SIG-M5 (cell line): ENCODE data around the gene MRPL20.
"Not testable (repeated sequence)": the region's sequence is repeated elsewhere in the genome, so short reads cannot be mapped to it uniquely, and the experiment has no call there.

Source experiments
- DNase-seq: peaks from one replicate; lab custom pipeline; 2025; lab: John Stamatoyannopoulos, UW

Gene MRPL20

DNA sequence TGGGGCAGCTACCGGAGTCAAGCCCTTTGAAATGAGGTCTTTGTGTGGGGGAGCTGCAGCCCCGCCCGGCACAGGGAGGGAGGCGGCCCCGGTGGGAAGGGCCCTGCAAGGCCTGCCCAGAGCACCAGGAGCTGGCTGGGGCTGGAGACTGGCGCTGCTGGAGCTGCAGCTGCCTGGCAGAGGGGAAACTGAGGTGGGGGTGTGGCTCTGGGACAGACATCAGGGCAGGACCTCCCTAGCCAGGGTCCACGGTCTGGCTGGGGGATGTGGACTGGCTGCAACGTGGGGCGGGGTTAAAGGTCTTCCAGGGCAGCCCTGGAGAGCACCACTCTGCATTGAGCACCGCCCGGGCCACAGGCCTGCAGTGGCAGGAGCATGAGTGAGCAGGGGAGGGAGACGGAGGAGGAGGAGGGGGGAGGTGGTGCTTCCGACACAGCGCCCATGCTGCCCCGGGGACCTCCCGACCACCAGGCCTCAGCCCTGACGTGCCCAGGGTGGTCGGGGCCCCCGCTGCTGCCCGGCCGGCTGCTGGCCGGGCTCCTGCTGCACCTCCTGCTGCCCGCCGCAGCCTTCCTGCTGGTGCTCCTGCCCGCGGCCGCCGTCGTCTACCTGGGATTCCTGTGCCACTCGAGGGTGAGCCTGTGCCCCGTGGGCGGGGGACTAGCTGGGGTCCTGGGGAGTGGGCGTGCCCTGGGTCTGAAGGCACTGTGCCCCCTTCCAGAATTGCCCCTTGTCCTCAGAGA is 18.8 kb upstream of the MRPL20 start:
- DNase-seq, result no peak

DNA sequence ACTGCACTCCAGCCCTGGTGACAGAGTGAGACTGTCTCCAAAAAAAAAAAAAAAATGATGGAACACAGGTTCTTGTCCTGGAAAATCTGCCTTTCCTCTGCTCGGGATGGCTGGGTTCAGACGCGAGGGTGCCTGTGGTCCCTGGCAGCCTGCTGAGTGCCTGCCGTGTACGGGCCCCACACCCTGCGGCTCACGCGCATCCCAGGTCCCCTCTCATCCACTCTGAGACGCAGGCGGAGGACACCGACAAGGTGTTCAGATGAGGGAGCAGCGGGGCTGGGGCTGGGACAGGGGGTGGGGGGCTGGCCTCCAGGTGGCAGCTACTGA is 18.3 kb upstream of the MRPL20 start:
- DNase-seq, result no peak

GRCh38 chr1:1424707-1425106 is 17.6 kb upstream of the MRPL20 start:
- no peak for DNase-seq

DNA sequence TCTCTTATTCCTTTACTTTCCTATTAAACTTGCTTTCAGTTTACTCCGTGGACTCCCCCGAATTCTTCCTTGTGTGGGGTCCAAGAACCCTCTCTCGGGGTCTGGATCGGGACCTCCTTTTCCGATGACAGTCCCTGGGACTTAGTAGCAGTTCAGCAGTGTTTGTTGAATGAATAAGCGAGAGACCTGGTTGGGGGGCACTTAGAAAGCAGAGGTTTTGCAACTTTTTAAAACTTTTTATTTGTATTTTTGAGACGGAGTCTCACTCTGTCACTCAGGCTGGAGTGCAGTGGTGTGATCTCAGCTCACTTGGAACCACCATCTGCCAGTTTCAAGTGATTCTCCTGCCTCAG is 16.1 kb upstream of the MRPL20 start:
- no peak for DNase-seq

GRCh38 chr1:1422465-1423244 is 15.6 kb upstream of the MRPL20 start:
- no peak for DNase-seq

- DNase-seq, result no peak
These were observed 14.9 kb upstream of the MRPL20 start for GRCh38 chr1:1421907-1422464.

DNA sequence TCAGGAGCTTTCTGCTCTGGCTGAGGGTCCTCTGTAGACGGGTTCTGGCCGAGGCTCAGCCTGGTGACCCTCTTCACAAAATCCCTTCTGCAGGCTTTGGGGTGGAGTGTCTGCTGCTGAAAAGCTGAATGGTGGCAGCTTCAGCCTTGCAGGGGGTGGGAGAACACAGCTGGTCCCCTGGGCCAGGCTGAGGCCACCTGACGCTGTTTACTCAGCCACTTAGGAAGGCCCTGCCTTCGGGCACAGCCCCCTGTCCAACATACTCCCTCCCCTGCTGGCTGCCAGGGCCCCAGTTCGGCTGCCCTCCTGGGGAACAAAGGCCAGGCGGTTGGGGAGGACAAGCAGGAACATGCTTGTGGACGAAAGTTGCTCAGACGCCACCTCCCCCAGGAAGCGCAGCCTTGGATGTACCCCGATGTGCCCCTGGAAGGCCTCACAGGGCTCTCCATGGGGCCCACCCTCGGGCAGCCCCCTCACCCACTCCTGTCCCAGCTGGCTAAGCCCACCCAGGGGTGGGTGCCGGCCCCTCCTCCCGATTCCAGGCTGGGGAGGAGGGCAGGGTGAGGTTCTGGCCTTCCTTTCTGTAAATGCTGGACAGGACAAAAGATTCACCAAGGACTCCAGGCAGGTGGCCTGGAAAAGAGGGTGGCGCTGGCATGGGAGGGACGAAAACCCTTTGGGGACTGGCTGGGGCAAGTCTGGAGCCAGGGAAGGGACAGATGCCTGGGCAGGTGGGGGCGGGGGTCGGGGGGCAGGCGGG is 14.2 kb upstream of the MRPL20 start, which contains the start of gene ANKRD65:
TSS of gene ANKRD65 (minus strand) at position 130 of the 760 bp plus-strand sequence. CDS start 271 bp downstream, outside the sequence.
- no peak for DNase-seq

DNA sequence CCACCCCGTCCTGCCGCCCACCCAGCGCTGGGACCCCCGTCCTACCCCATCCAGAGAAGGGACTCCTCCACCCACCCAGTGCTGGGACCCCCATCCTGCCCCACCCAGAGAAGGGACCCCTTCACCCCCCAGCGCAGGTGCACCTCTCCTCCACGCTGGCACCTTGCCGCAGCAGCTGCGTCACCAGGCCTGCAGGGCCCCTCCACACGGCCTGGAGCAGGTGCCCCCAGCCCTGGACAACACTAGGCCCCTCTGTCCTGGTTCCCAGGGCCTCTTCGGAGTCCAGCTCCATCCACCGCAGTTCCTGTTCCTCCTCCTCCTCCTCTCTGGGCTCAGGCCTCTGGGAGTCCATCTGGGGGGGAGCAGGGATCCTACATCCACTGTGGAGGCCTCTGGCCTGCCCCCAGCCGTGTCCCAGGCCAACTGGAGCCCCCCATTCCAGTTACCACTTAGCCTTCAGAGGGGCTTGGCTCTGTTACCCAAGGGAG is 13.6 kb upstream of the MRPL20 start:
- no peak for DNase-seq

- DNase-seq, result no peak
These were observed 12.9 kb upstream of the MRPL20 start for GRCh38 chr1:1419813-1420653.

DNA sequence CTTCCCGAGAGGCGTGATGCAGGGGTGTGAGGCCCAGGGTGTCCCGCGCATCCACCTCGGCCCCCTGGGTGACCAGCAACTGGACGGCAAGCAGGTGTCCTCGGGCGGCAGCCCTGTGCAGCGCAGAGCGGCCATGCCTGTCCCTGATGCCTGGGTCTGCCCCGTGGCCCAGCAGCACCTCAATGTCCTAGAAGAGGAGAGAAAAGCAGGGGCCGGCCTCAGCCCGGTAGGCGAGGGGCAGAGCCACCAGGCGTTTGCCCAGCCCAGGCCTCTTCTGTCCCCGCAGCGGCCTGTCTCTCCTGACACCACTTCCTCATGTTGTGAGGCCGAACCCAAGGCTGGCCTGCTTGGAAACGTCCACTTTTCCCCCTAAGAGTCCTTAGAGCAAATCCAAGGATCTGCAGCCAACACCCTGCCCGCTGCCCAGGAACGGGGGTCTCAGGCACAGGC is 12.3 kb upstream of the MRPL20 start:
- DNase-seq, result no peak

- DNase-seq, result no peak
These were observed 11.6 kb upstream of the MRPL20 start for GRCh38 chr1:1418464-1419362.

DNA sequence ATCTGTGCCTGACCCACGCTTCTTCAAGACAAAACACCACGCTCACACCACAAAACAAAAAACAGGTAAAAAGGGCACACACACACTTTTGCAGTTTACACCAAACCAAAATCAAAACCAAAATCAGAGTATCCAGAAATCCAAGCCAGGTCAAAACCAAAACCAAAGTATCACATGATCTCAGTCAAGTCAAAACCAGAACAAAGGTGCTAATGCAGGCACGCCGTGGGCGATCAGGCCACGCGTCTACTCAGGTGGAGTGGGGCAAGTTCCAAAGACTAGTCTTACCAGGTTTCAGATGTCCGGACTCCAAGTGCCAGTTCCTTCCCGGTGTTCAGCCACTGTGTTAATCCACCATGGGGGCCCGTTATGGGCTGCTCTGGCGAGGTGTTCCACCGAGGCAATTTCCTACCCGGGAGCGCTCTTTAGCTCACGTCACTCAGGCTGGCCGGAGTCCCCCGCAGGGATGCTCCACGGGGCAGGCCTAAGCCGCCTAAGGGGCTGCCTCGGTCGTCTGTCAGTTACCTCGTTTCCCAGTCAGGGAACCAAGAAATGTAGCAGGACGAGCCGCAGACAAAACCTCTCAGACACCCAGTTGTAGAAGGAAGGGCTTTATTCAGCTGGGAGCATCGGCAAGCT is 10.9 kb upstream of the MRPL20 start:
- DNase-seq, result not testable (repeated sequence)

DNA sequence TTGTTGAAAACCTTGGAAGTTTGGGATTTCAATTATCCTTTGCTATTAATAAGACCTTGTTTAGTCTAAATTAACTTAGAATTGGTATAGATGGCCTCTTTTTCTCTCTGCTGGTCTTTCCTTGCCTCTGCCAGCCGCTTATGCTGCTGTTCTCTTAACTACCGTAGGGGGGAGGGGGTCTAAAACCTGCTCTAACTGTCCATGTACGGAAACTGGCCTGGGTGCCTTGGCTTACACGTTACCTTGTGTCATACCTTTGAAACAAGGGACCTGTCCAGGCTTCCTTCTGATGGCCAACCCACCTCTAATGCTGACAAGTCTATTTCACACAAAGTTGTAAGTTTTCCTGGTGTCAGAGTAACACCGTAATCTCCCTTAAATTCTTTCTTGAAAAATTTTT is 10.3 kb upstream of the MRPL20 start:
- not testable (repeated sequence) for DNase-seq

DNA sequence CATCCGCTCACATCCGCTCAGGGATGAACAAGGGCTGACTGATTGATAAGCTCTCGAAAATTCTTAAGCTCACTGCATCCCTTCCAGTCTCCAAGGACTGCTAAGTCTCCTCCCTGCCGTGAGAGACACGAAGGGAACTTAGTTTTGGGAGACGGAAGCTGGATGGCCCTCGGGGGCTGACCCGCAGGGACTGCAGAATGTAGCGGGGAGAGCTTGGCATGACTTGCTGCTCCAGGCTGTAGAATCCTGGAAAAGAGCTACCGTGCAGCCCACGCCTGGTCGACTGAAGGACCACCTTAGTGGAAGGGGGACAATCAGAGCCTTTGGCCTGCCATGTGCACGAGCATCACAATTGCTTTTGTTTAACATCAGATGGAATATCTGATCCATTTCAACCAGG is 8.7 kb upstream of the MRPL20 start:
- DNase-seq, result no peak

- not testable (repeated sequence) for DNase-seq
These were observed 5.3 kb upstream of the MRPL20 start for GRCh38 chr1:1412311-1412902.

GRCh38 chr1:1411626-1412025 is 4.5 kb upstream of the MRPL20 start:
- DNase-seq, result no peak

- DNase-seq, result not testable (repeated sequence)
These were observed 3.1 kb upstream of the MRPL20 start for GRCh38 chr1:1410238-1410637.

DNA sequence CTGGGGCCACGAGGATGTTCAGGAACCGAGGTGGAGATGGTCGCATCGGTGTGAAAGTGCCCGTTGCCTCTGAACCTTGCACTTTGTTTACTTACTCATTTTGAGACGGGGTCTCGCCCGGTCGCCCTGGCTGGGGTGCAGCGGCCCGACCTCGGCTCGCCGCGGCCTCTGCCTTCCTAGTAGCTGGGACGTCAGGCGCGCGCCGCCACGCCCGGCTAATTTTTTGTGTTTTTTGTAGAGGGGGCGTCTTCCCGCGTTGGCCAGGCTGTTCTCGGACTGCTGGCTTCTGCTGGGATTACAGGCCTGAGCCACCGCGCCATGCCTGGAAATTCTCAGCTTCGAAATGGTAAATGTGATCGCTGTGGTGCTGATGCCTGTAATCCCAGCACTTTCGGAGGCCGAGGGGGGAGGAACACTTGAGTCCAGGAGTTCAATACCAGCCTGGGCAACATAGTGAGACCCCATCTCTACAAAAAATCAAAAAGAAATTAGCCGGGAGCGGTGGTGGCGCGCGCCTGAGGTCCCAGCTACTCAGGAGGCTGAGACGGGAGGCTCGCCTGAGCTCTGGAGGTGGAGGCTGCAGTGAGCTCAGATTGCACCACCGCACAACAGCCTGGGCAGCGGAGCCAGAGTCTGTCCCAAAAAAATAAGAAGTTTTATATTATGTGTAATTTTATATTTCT is 684 bp upstream of the MRPL20 start:
- DNase-seq, result no peak
